HEK293 (cell line): ENCODE measurements around the gene FDX2.
A peak's percentile ranks its signal among the peaks of the same experiment; 100 is the strongest.

Experiments used
- BCL11B ChIP-seq: fragments of 450-650 bp; formaldehyde crosslinking; IDR thresholded peaks from 2 replicates; pipeline ENCODE4 v1.5.1; 2016; ENCODE audit warnings: low read depth, missing biosample characterization, missing genetic modification characterization
- GFI1B ChIP-seq: fragments of 450-650 bp; formaldehyde crosslinking; IDR thresholded peaks from 2 replicates; pipeline ENCODE4 v1.5.1; 2016; ENCODE audit warnings: missing biosample characterization, missing genetic modification characterization
- OSR2 ChIP-seq: fragments of 450-650 bp; formaldehyde crosslinking; IDR thresholded peaks from 2 replicates; pipeline ENCODE4 v1.5.1; 2016; ENCODE audit warnings: missing biosample characterization, missing genetic modification characterization
- ZBTB20 ChIP-seq: fragments of 450-650 bp; formaldehyde crosslinking; IDR thresholded peaks from 2 replicates; pipeline ENCODE4 v1.5.1; 2016; ENCODE audit warnings: missing biosample characterization, missing genetic modification characterization
- ZBTB48 ChIP-seq: fragments of 450-650 bp; formaldehyde crosslinking; IDR thresholded peaks from 2 replicates; pipeline ENCODE4 v1.5.1; 2016; ENCODE audit warnings: missing biosample characterization, missing genetic modification characterization
- ZEB2 ChIP-seq: fragments of 450-650 bp; formaldehyde crosslinking; IDR thresholded peaks from 2 replicates; pipeline ENCODE4 v1.5.1; 2016; ENCODE audit warnings: missing biosample characterization, missing genetic modification characterization
- ZFP41 ChIP-seq: fragments of 450-650 bp; formaldehyde crosslinking; IDR thresholded peaks from 2 replicates; pipeline ENCODE4 v1.5.1; 2016; ENCODE audit warnings: missing biosample characterization, missing genetic modification characterization, borderline replicate concordance
- ZNF132 ChIP-seq: fragments of 450-650 bp; formaldehyde crosslinking; IDR thresholded peaks from 2 replicates; pipeline ENCODE4 v1.5.1; 2017; ENCODE audit warnings: missing biosample characterization, missing genetic modification characterization, borderline replicate concordance
- ZNF138 ChIP-seq: fragments of 450-650 bp; formaldehyde crosslinking; IDR thresholded peaks from 2 replicates; pipeline ENCODE4 v1.5.1; 2016; ENCODE audit warnings: missing biosample characterization, missing genetic modification characterization, borderline replicate concordance
- ZNF184 ChIP-seq: fragments of 450-650 bp; IDR thresholded peaks from 2 replicates; pipeline ENCODE4 v1.5.1; 2018; ENCODE audit warnings: missing biosample characterization, mild to moderate bottlenecking, missing genetic modification characterization
- ZNF19 ChIP-seq: fragments of 450-650 bp; formaldehyde crosslinking; IDR thresholded peaks from 2 replicates; pipeline ENCODE4; 2016; ENCODE audit warnings: missing biosample characterization, missing genetic modification characterization, low read depth
- ZNF248 ChIP-seq: fragments of 450-650 bp; formaldehyde crosslinking; IDR thresholded peaks from 2 replicates; pipeline ENCODE4 v1.5.1; 2017; ENCODE audit warnings: missing biosample characterization, missing genetic modification characterization
- ZNF280D ChIP-seq: fragments of 450-650 bp; formaldehyde crosslinking; IDR thresholded peaks from 2 replicates; pipeline ENCODE4 v1.5.1; 2016; ENCODE audit warnings: missing biosample characterization, missing genetic modification characterization
- ZNF350 ChIP-seq: fragments of 450-650 bp; formaldehyde crosslinking; IDR thresholded peaks from 2 replicates; pipeline ENCODE4 v1.5.0; 2017; ENCODE audit warnings: missing biosample characterization, mild to moderate bottlenecking, missing genetic modification characterization
- ZNF391 ChIP-seq: fragments of 450-650 bp; formaldehyde crosslinking; IDR thresholded peaks from 2 replicates; pipeline ENCODE4 v1.5.1; 2016; ENCODE audit warnings: low read depth, missing biosample characterization, missing genetic modification characterization, borderline replicate concordance
- ZNF521 ChIP-seq: fragments of 450-650 bp; formaldehyde crosslinking; IDR thresholded peaks from 2 replicates; pipeline ENCODE4 v1.5.1; 2017; ENCODE audit warnings: missing biosample characterization, mild to moderate bottlenecking, missing genetic modification characterization
- ZNF624 ChIP-seq: fragments of 450-650 bp; formaldehyde crosslinking; IDR thresholded peaks from 2 replicates; pipeline ENCODE4 v1.5.1; 2017; ENCODE audit warnings: missing biosample characterization, missing genetic modification characterization
- ZNF658 ChIP-seq: fragments of 450-650 bp; formaldehyde crosslinking; IDR thresholded peaks from 2 replicates; pipeline ENCODE4; 2016; ENCODE audit warnings: missing biosample characterization, missing genetic modification characterization
- ZNF747 ChIP-seq: fragments of 450-650 bp; formaldehyde crosslinking; IDR thresholded peaks from 2 replicates; pipeline ENCODE4 v1.5.1; 2016; ENCODE audit warnings: missing biosample characterization, missing genetic modification characterization
- ZNF785 ChIP-seq: fragments of 450-650 bp; formaldehyde crosslinking; IDR thresholded peaks from 2 replicates; pipeline ENCODE4 v1.5.1; 2016; ENCODE audit warnings: missing biosample characterization, missing genetic modification characterization
- ZNF837 ChIP-seq: fragments of 450-650 bp; formaldehyde crosslinking; IDR thresholded peaks from 2 replicates; pipeline ENCODE4 v1.5.1; 2016; ENCODE audit warnings: missing biosample characterization, missing genetic modification characterization
- TF ChIP-seq, protein P1 (sequence below): fragments of 450-650 bp; formaldehyde crosslinking; IDR thresholded peaks from 2 replicates; pipeline ENCODE4 v1.5.1; 2017; ENCODE audit warnings: missing biosample characterization, missing genetic modification characterization
- TF ChIP-seq, protein P2 (sequence below): fragments of 450-650 bp; formaldehyde crosslinking; IDR thresholded peaks from 2 replicates; pipeline ENCODE4 v1.5.1; 2016; ENCODE audit warnings: missing biosample characterization, missing genetic modification characterization
- TF ChIP-seq, protein P3 (sequence below): fragments of 450-650 bp; formaldehyde crosslinking; IDR thresholded peaks from 2 replicates; pipeline ENCODE4 v1.5.1; 2016; ENCODE audit warnings: missing biosample characterization, missing genetic modification characterization
- TF ChIP-seq, protein P4 (sequence below): fragments of 450-650 bp; formaldehyde crosslinking; IDR thresholded peaks from 2 replicates; pipeline ENCODE4 v1.5.1; 2016; ENCODE audit warnings: missing biosample characterization, missing genetic modification characterization, borderline replicate concordance

FDX2 gene

GRCh38 chr19:10315335-10316214 lies at the start of gene FDX2 (continued):
- TF ChIP-seq ZNF132 (tag by site-specific recombination) = no peak
- TF ChIP-seq ZNF837 (tag by site-specific recombination) = no peak
- no peak for TF ChIP-seq BCL11B
- no peak for TF ChIP-seq ZNF248 (tag by site-specific recombination)
- TF ChIP-seq ZBTB48 (tag by site-specific recombination) = peak; percentile 90
- TF ChIP-seq ZNF785 (tag by site-specific recombination) = no peak
- TF ChIP-seq, protein P1, sequence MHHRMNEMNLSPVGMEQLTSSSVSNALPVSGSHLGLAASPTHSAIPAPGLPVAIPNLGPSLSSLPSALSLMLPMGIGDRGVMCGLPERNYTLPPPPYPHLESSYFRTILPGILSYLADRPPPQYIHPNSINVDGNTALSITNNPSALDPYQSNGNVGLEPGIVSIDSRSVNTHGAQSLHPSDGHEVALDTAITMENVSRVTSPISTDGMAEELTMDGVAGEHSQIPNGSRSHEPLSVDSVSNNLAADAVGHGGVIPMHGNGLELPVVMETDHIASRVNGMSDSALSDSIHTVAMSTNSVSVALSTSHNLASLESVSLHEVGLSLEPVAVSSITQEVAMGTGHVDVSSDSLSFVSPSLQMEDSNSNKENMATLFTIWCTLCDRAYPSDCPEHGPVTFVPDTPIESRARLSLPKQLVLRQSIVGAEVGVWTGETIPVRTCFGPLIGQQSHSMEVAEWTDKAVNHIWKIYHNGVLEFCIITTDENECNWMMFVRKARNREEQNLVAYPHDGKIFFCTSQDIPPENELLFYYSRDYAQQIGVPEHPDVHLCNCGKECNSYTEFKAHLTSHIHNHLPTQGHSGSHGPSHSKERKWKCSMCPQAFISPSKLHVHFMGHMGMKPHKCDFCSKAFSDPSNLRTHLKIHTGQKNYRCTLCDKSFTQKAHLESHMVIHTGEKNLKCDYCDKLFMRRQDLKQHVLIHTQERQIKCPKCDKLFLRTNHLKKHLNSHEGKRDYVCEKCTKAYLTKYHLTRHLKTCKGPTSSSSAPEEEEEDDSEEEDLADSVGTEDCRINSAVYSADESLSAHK (tag by site-specific recombination) = no peak
- peak; percentile 71 for TF ChIP-seq ZEB2 (tag by site-specific recombination)
- TF ChIP-seq ZBTB20 (tag by site-specific recombination) = peak; percentile 98
- no peak for TF ChIP-seq ZNF184 (tag by site-specific recombination)
- TF ChIP-seq ZNF19 (tag by site-specific recombination) = no peak
- TF ChIP-seq ZNF138 = no peak
- TF ChIP-seq ZNF350 (tag by site-specific recombination) = no peak
- TF ChIP-seq, protein P2, sequence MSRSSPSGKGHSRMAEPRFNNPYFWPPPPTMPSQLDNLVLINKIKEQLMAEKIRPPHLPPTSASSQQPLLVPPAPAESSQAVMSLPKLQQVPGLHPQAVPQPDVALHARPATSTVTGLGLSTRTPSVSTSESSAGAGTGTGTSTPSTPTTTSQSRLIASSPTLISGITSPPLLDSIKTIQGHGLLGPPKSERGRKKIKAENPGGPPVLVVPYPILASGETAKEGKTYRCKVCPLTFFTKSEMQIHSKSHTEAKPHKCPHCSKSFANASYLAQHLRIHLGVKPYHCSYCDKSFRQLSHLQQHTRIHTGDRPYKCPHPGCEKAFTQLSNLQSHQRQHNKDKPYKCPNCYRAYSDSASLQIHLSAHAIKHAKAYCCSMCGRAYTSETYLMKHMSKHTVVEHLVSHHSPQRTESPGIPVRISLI (tag by site-specific recombination) = peak; percentile 66; the same call in 1 of the 2 replicates
- TF ChIP-seq OSR2 (tag by site-specific recombination) = no peak
- TF ChIP-seq, protein P3, sequence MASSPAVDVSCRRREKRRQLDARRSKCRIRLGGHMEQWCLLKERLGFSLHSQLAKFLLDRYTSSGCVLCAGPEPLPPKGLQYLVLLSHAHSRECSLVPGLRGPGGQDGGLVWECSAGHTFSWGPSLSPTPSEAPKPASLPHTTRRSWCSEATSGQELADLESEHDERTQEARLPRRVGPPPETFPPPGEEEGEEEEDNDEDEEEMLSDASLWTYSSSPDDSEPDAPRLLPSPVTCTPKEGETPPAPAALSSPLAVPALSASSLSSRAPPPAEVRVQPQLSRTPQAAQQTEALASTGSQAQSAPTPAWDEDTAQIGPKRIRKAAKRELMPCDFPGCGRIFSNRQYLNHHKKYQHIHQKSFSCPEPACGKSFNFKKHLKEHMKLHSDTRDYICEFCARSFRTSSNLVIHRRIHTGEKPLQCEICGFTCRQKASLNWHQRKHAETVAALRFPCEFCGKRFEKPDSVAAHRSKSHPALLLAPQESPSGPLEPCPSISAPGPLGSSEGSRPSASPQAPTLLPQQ (tag by site-specific recombination) = peak; percentile 46; the same call in 1 of the 2 replicates
- no peak for TF ChIP-seq ZNF747
- TF ChIP-seq GFI1B (tag by site-specific recombination) = no peak
- TF ChIP-seq ZNF521 (tag by site-specific recombination) = no peak
- TF ChIP-seq ZFP41 (tag by site-specific recombination) = no peak
- TF ChIP-seq ZNF280D (tag by site-specific recombination) = no peak
- TF ChIP-seq, protein P4, sequence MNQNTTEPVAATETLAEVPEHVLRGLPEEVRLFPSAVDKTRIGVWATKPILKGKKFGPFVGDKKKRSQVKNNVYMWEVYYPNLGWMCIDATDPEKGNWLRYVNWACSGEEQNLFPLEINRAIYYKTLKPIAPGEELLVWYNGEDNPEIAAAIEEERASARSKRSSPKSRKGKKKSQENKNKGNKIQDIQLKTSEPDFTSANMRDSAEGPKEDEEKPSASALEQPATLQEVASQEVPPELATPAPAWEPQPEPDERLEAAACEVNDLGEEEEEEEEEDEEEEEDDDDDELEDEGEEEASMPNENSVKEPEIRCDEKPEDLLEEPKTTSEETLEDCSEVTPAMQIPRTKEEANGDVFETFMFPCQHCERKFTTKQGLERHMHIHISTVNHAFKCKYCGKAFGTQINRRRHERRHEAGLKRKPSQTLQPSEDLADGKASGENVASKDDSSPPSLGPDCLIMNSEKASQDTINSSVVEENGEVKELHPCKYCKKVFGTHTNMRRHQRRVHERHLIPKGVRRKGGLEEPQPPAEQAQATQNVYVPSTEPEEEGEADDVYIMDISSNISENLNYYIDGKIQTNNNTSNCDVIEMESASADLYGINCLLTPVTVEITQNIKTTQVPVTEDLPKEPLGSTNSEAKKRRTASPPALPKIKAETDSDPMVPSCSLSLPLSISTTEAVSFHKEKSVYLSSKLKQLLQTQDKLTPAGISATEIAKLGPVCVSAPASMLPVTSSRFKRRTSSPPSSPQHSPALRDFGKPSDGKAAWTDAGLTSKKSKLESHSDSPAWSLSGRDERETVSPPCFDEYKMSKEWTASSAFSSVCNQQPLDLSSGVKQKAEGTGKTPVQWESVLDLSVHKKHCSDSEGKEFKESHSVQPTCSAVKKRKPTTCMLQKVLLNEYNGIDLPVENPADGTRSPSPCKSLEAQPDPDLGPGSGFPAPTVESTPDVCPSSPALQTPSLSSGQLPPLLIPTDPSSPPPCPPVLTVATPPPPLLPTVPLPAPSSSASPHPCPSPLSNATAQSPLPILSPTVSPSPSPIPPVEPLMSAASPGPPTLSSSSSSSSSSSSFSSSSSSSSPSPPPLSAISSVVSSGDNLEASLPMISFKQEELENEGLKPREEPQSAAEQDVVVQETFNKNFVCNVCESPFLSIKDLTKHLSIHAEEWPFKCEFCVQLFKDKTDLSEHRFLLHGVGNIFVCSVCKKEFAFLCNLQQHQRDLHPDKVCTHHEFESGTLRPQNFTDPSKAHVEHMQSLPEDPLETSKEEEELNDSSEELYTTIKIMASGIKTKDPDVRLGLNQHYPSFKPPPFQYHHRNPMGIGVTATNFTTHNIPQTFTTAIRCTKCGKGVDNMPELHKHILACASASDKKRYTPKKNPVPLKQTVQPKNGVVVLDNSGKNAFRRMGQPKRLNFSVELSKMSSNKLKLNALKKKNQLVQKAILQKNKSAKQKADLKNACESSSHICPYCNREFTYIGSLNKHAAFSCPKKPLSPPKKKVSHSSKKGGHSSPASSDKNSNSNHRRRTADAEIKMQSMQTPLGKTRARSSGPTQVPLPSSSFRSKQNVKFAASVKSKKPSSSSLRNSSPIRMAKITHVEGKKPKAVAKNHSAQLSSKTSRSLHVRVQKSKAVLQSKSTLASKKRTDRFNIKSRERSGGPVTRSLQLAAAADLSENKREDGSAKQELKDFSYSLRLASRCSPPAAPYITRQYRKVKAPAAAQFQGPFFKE (tag by site-specific recombination) = no peak
- no peak for TF ChIP-seq ZNF658 (tag by site-specific recombination)
- TF ChIP-seq ZNF391 (tag by site-specific recombination) = no peak; the same call in 1 of the 2 replicates
- no peak for TF ChIP-seq ZNF624 (tag by site-specific recombination)
